Tibial nerve (tissue), 3 donors: Measurements from ENCODE around the gene GIMAP7.

Experiments used
- POLR2A ChIP-seq, 2 donors: fragments of 450-650 bp; IDR thresholded peaks; one replicate each; pipeline ENCODE4 v1.6.1; 2017; ENCODE audit warnings: antibody characterized with exemption in 2 of 2, mild to moderate bottlenecking in 2 of 2, moderate library complexity in 2 of 2
- TF ChIP-seq, protein P1 (sequence below), 5 experiments: fragments of 200-600 bp in 3 of 5; fragments of 450-650 bp in 2 of 5; sonication (generic) in 3 of 5; IDR thresholded peaks; one replicate each; pipeline ENCODE4 v1.5.1; 2016 to 2019; ENCODE audit warnings: antibody characterized with exemption in 5 of 5, mild to moderate bottlenecking in 3 of 5, moderate library complexity in 2 of 5

DNA sequence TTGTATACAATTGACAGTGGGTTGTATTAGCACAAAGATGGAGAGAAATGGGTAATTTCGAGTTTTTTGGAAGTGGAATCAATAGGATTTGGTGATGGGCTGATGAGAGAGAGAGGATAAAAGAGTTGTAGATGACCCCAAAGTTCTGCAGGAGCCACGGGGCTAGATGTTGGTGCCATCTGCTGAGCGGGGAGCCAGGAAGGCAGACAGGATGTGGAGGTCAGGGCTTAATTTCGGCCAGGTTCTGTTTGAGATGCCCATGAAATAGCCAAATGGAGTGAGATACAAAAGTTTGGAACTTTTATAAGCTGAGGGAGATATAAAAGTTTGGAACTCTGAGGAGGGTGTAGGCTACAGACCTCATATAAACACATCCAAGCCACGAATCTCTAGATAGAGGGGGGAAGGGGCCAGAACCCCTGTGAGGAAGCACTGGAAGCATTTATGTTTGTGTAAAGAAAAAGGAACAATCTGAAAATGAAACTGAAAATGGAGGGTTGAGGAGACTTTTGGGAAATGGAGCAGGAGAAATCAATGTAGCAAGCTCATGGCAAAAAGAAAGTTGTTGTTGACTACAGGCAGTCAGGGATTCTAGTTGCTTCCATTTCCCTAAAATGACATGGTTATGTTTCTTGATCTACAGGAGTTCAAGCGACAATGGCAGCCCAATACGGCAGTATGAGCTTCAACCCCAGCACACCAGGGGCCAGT, 54.7 kb downstream of the GIMAP7 start:
- TF ChIP-seq, protein P1, sequence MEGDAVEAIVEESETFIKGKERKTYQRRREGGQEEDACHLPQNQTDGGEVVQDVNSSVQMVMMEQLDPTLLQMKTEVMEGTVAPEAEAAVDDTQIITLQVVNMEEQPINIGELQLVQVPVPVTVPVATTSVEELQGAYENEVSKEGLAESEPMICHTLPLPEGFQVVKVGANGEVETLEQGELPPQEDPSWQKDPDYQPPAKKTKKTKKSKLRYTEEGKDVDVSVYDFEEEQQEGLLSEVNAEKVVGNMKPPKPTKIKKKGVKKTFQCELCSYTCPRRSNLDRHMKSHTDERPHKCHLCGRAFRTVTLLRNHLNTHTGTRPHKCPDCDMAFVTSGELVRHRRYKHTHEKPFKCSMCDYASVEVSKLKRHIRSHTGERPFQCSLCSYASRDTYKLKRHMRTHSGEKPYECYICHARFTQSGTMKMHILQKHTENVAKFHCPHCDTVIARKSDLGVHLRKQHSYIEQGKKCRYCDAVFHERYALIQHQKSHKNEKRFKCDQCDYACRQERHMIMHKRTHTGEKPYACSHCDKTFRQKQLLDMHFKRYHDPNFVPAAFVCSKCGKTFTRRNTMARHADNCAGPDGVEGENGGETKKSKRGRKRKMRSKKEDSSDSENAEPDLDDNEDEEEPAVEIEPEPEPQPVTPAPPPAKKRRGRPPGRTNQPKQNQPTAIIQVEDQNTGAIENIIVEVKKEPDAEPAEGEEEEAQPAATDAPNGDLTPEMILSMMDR (IDR thresholded peaks at IDR 0.05), result no peak
- TF ChIP-seq POLR2A (IDR thresholded peaks at IDR 0.05), result no peak
